GM23248 (cell line): ENCODE data around the gene TMC1.

Experiments used
- EZH2 ChIP-seq: fragments of 200-600 bp; sonication (generic); IDR thresholded peaks from 2 replicates; pipeline ENCODE4 v1.6.1; 2018; ENCODE audit warnings: antibody characterized with exemption, mild to moderate bottlenecking; ENCODE audit not compliant: insufficient read depth, poor library complexity, severe bottlenecking
- EZH2phosphoT487 ChIP-seq: fragments of 200-600 bp; sonication (generic); IDR thresholded peaks from 2 replicates; pipeline ENCODE4 v1.6.1; 2018; ENCODE audit warnings: antibody characterized with exemption, moderate library complexity, mild to moderate bottlenecking, low read depth; ENCODE audit not compliant: insufficient read depth

- TF ChIP-seq EZH2phosphoT487 (no peak), EZH2 (no peak)
Observed at GRCh38 chr9:72667181-72667580, 145.8 kb downstream of the TMC1 start.
